IMR-90 (cell line): ENCODE measurements around the gene HTT. TPM values are rescaled to one million over a fixed set of nuclear protein-coding genes. Genes with fewer than 3 reads are reported as not detected.

Experiments
- ATAC-seq: fragments of 200-7000 bp; cut with Tn5 transposase; 2 replicates; pipeline ENCODE4 v1.9.1; 2020; ENCODE audit warnings: low read depth, mild to moderate bottlenecking, moderate library complexity
- BruUV-seq: library from RNA; stranded (reverse); fragments of 400-500 nt; replicated peaks from 2 replicates; lab custom pipeline; 2021; lab: Mats Ljungman, UMichigan
- CTCF ChIA-PET: fragments of 300-600 bp; formaldehyde crosslinking; extraction: SDS; loops from one replicate; lab custom pipeline; 2021; ENCODE audit warnings: antibody characterized with exemption; lab: Yijun Ruan, JAX
- POLR2A ChIA-PET: fragments of 300-600 bp; sonication (Branson Sonifier 250); formaldehyde crosslinking; loops from one replicate; lab custom pipeline; 2022; ENCODE audit warnings: antibody characterized with exemption; ENCODE audit not compliant: unreplicated experiment; lab: Charles Lee
- DNase-seq: peaks from one replicate; pipeline ENCODE4 v3.0.0; 2013
- H2AFZ ChIP-seq: replicated peaks from 2 replicates; pipeline ENCODE3; 2013; ENCODE audit warnings: low read length, mild to moderate bottlenecking; ENCODE audit not compliant: poor library complexity
- H2AK5ac ChIP-seq: 2 replicates; pipeline ENCODE4 v1.6.1; 2013; ENCODE audit warnings: low read depth, low read length, inconsistent platforms
- H2AK9ac ChIP-seq: replicated peaks from 2 replicates; pipeline ENCODE3; 2013; ENCODE audit warnings: mild to moderate bottlenecking, low read depth, low read length, moderate library complexity; ENCODE audit not compliant: poor library complexity
- H2BK120ac ChIP-seq: 2 replicates; pipeline ENCODE4 v1.6.1; 2013; ENCODE audit warnings: low read depth, low read length, inconsistent platforms
- H2BK15ac ChIP-seq: 3 replicates; pipeline ENCODE4 v1.6.1; 2013; ENCODE audit warnings: low read depth, low read length, inconsistent platforms
- H2BK20ac ChIP-seq: 2 replicates; pipeline ENCODE4 v1.6.1; 2013; ENCODE audit warnings: low read depth, mild to moderate bottlenecking, inconsistent platforms, low read length, moderate library complexity
- H2BK5ac ChIP-seq: 2 replicates; pipeline ENCODE4 v1.6.1; 2013; ENCODE audit warnings: mild to moderate bottlenecking, low read depth, low read length, inconsistent platforms; ENCODE audit not compliant: poor library complexity, severe bottlenecking
- H3K14ac ChIP-seq: replicated peaks from 2 replicates; pipeline ENCODE4 v1.6.1; 2013; ENCODE audit warnings: low read depth, low read length, inconsistent platforms
- H3K18ac ChIP-seq: 2 replicates; pipeline ENCODE4 v1.6.1; 2013; ENCODE audit warnings: low read depth, low read length, control low read depth
- H3K23ac ChIP-seq: 2 replicates; pipeline ENCODE4 v1.6.1; 2013; ENCODE audit warnings: low read depth, low read length, inconsistent platforms
- H3K27ac ChIP-seq: 2 replicates; pipeline ENCODE4 v1.5.1; 2013; ENCODE audit warnings: mild to moderate bottlenecking, control low read depth, low read length; ENCODE audit not compliant: insufficient read depth
- H3K27me3 ChIP-seq: 2 replicates; pipeline ENCODE4 v1.6.1; 2013; ENCODE audit warnings: low read length; ENCODE audit not compliant: control insufficient read depth, insufficient read depth
- H3K36me3 ChIP-seq: 2 replicates; pipeline ENCODE4 v1.6.1; 2013; ENCODE audit warnings: low read length, mixed read lengths; ENCODE audit not compliant: control insufficient read depth, insufficient read depth
- H3K4ac ChIP-seq: 2 replicates; pipeline ENCODE4 v1.6.1; 2013; ENCODE audit warnings: low read depth, low read length, inconsistent platforms
- H3K4me1 ChIP-seq: 2 replicates; pipeline ENCODE4 v1.6.1; 2013; ENCODE audit warnings: low read length, mixed read lengths; ENCODE audit not compliant: control insufficient read depth, insufficient read depth
- H3K4me2 ChIP-seq: 2 replicates; pipeline ENCODE4 v1.6.1; 2013; ENCODE audit warnings: low read depth, mild to moderate bottlenecking, control low read depth, low read length, moderate library complexity
- H3K4me3 ChIP-seq: 2 replicates; pipeline ENCODE4 v1.5.1; 2013; ENCODE audit warnings: low read depth, mild to moderate bottlenecking, control low read depth, low read length, moderate library complexity; ENCODE audit not compliant: insufficient read depth
- H3K56ac ChIP-seq: 2 replicates; pipeline ENCODE4 v1.6.1; 2013; ENCODE audit warnings: low read length, inconsistent platforms; ENCODE audit not compliant: insufficient read depth; ENCODE audit errors: extremely low read depth
- H3K79me1 ChIP-seq, 2 experiments: 2 replicates each; pipeline ENCODE4 v1.6.1; 2013; ENCODE audit warnings: low read length in 2 of 2, inconsistent platforms in 1 of 2, low read depth in 1 of 2
- H3K9ac ChIP-seq: 2 replicates; pipeline ENCODE4 v1.6.1; 2013; ENCODE audit warnings: low read depth, low read length, control low read depth
- H3K9me1 ChIP-seq: 2 replicates; pipeline ENCODE4 v1.6.1; 2013; ENCODE audit warnings: low read length, inconsistent platforms; ENCODE audit not compliant: insufficient read depth
- H3K9me3 ChIP-seq: 2 replicates; pipeline ENCODE4 v1.6.1; 2013; ENCODE audit warnings: low read length; ENCODE audit not compliant: control insufficient read depth, insufficient read depth
- H4K20me1 ChIP-seq: 2 replicates; pipeline ENCODE4 v1.6.1; 2013; ENCODE audit warnings: low read length, inconsistent platforms; ENCODE audit not compliant: insufficient read depth
- H4K5ac ChIP-seq: 2 replicates; pipeline ENCODE4 v1.6.1; 2013; ENCODE audit warnings: mild to moderate bottlenecking, low read depth, low read length, control low read depth
- H4K8ac ChIP-seq, 2 experiments: 2 replicates each; pipeline ENCODE4 v1.6.1; 2013; ENCODE audit warnings: low read depth in 2 of 2, low read length in 2 of 2, control low read depth in 1 of 2, inconsistent platforms in 1 of 2
- H4K91ac ChIP-seq: 2 replicates; pipeline ENCODE4 v1.6.1; 2013; ENCODE audit warnings: low read depth, low read length, inconsistent platforms; ENCODE audit not compliant: insufficient read depth
- POLR2A ChIP-seq: IDR thresholded peaks from 2 replicates; pipeline ENCODE4 v1.6.1; 2012; ENCODE audit warnings: mild to moderate bottlenecking, low read depth, low read length
- RCOR1 ChIP-seq: IDR thresholded peaks from 2 replicates; pipeline ENCODE4 v1.6.1; 2012; ENCODE audit warnings: mild to moderate bottlenecking, low read length, improper control_type of control experiment; ENCODE audit not compliant: insufficient replicate concordance
- RFX5 ChIP-seq: IDR thresholded peaks from 2 replicates; pipeline ENCODE4 v1.8.0; 2012; ENCODE audit warnings: low read depth, mild to moderate bottlenecking, low read length, moderate library complexity
- SMC3 ChIP-seq: fragments of 150-350 bp; IDR thresholded peaks from 2 replicates; pipeline ENCODE4 v1.6.1; 2016; ENCODE audit warnings: low read depth, mild to moderate bottlenecking, antibody characterized with exemption, low read length, moderate library complexity
- WGBS, 2 experiments: methylation state at CpG; one replicate each; pipeline versions ENCODE4 v1.1.5 to v1.1.7; 2013; ENCODE audit warnings: missing lambda C conversion rate in 2 of 2; ENCODE audit not compliant: insufficient read length in 1 of 2; ENCODE audit errors: extremely low coverage in 2 of 2; 5-methylcytosine and 5-hydroxymethylcytosine counted together
- dilution Hi-C: fragments of 300-500 bp; cut with HindIII; formaldehyde crosslinking; loops from one replicate; pipeline ENCODE4 v1.14.3; 2018; ENCODE audit warnings: low sequenced_read_pairs; ENCODE audit not compliant: unreplicated experiment
- in situ Hi-C: fragments of 300-500 bp; cut with MboI; formaldehyde crosslinking; loops from 3 replicates; pipeline ENCODE4 v1.14.3; 2019; ENCODE audit warnings: low sequenced_read_pairs, inconsistent platforms, mixed read lengths
- intact Hi-C: fragments of 100-400 bp; cut with micrococcal nuclease; formaldehyde crosslinking; loops from 2 replicates; pipeline ENCODE4 v1.10.0; 2022
- polyA plus RNA-seq, 3 experiments: library from polyadenylated mRNA; depleted of rRNA; stranded (reverse); fragments of >200 nt; gene quantifications; 2 replicates each; pipeline ENCODE4 v1.2.3, GENCODE V29; 2012; ENCODE audit warnings: low replicate concordance in 1 of 3
- total RNA-seq: library from RNA; depleted of rRNA; stranded (reverse); fragments of >200 nt; gene quantifications from 2 replicates; pipeline ENCODE4 v1.2.3, GENCODE V29; 2012

Gene HTT
- total and polyA plus RNA-seq, 2 of the 4 experiments (the other 2 are of a cell fraction) = 11.6 to 14.3 TPM

DNA sequence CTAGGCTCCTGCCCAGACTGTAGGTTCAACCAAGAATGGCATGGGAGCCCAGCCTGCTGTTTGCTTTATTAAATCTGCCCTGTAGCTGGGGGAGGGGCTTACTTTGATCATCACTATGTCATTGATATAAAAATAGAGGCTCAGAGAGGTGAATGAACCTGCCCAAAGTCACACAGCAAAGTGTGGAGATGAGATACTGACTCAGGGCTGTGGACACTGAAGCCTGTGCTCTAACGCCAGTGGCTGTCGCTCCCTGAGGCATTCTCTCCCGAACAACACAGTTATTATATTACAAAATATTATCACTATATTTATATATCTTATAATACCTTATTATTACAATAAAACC is 178.0 kb downstream of the HTT start:
- H3K9me3 ChIP-seq = no peaks in the 10 kb centered on the region
- no peak overlapping the region for H2AFZ ChIP-seq
- H3K56ac ChIP-seq = no peak overlapping the region
- H4K91ac ChIP-seq = no peak overlapping the region
- H3K23ac ChIP-seq = no peak overlapping the region
- H3K9ac ChIP-seq = no peak overlapping the region
- no peak overlapping the region for H2AK9ac ChIP-seq
- no peaks in the 10 kb centered on the region for H3K36me3 ChIP-seq
- no peaks in the 10 kb centered on the region for H3K79me1 ChIP-seq
- no peaks in the 10 kb centered on the region for H4K20me1 ChIP-seq
- no peak for ATAC-seq
- dilution Hi-C loops (no loop called here), in situ Hi-C loops (no loop called here), intact Hi-C loops (no loop called here)
- no peak for TF ChIP-seq SMC3
- TF ChIP-seq POLR2A = no peak
- TF ChIP-seq RFX5 = no peak
- no peak for TF ChIP-seq RCOR1
- WGBS, 2 experiments = no CpG with 5 or more reads among the region's 3 CpGs
- CTCF ChIA-PET = no interaction called here
- POLR2A ChIA-PET = no interaction called here
- H3K4me3 ChIP-seq = no peak overlapping the region
- no peak overlapping the region for H3K4ac ChIP-seq
- H3K4me1 ChIP-seq = no peaks in the 10 kb centered on the region
- H3K4me2 ChIP-seq = no peak overlapping the region
- no peak overlapping the region for H4K8ac ChIP-seq
- H3K27ac ChIP-seq = no peak overlapping the region
- DNase-seq = no peak
- H2BK120ac ChIP-seq = no peak overlapping the region
- no peak overlapping the region for H3K14ac ChIP-seq
- H2BK5ac ChIP-seq = no peak overlapping the region
- H2AK5ac ChIP-seq = no peak overlapping the region
- no peak overlapping the region for H3K18ac ChIP-seq
- H4K5ac ChIP-seq = no peak overlapping the region
- no peaks in the 10 kb centered on the region for H3K9me1 ChIP-seq
- H2BK20ac ChIP-seq = no peak overlapping the region
- BruUV-seq = no TSS peak
- H2BK15ac ChIP-seq = no peak overlapping the region
- no peaks in the 10 kb centered on the region; the same call in 1 of the 2 replicates for H3K27me3 ChIP-seq
